HG03064 (cell line): ENCODE data around the gene RNF181.
"Not testable (repeated sequence)": the region's sequence is repeated elsewhere in the genome, so short reads cannot be mapped to it uniquely, and the experiment has no call there.

Source experiments
- ATAC-seq: cut with Tn5 transposase; IDR thresholded peaks from one replicate; pipeline ENCODE4 v1.9.1; 2021; ENCODE audit warnings: low read depth; ENCODE audit not compliant: unreplicated experiment

The RNF181 gene

GRCh38 chr2:85594715-85595300 lies 737 bp upstream of the RNF181 start:
- ATAC-seq, result no peak

DNA sequence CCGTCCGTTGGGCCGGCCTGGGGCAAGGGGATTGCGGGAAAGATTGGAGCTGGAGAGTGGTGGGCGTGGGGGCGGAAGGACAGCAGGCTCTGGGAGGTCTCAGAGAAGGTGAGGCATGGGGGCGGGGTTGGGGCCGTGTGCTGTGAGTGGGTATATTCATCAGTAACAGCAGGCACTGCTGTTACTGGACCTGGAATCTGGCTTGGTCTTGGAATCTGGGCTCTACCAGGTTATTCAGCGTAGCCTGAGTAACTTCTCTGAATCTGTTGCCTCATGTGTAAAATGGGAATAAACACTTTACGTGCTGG lies 435 bp downstream of the RNF181 start:
- ATAC-seq, result no peak

GRCh38 chr2:85596486-85597143 lies 1.1 kb downstream of the RNF181 start:
- ATAC-seq, result no peak

DNA sequence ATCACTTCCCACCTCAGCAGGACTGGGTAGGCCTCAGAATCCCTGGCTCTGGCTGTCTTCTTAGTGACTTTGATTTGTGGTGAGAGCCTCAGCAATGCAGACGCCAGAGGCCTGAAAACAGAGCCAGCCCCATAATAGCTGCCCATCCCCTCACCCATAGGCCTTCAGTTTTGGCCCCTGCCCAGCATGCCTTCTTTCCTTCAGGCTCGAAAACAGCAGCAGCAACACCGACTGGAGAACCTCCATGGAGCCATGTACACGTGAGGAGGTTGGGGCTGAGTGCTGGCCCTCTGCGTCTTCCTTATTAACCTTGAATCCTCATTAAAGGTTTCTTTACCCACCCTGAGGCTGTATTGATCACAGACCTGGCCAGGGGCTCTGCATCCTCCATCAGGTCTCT lies 1.7 kb downstream of the RNF181 start:
- no peak for ATAC-seq

GRCh38 chr2:85598594-85599340 lies 3.2 kb downstream of the RNF181 start:
- no peak for ATAC-seq

DNA sequence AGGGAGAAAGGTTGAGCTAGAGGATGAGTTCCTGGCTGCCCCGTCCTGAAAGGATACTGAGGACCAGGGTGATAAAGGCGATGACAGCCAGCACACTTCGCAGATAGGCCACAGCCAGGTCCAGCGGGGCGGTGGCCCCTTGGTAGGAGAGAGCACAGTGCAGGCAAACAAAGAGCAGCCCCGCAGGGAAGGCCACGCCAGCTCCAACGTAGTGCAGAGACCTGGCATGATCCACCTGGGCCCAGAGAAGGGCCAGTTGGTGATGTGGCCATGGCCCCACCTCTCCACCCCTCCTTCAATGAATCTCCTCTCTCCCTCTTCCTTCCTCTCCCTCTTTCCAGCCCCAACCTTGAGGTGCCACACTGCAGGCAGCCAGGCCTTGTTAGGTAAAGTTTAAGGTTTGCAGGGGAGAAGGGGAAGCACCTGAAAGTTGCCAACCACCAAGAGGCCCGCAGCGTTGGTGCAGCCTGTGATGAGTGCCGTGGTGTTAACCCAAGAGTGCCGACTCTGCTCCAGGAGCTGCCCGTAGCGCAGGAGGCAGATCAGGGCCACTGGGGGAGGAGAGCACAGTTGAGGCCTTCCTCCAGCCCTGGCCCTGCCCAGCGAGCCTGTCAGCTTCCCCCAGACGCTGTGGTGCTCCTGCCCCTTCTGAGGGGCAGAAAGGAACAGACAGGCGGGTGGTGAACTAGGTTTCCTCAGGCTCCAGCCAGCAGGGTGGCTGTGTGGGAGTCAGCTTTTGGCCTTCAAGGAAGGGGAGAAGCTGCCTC lies 4.1 kb downstream of the RNF181 start:
- no peak for ATAC-seq

GRCh38 chr2:85600235-85600575 lies 4.7 kb downstream of the RNF181 start:
- ATAC-seq, result no peak

DNA sequence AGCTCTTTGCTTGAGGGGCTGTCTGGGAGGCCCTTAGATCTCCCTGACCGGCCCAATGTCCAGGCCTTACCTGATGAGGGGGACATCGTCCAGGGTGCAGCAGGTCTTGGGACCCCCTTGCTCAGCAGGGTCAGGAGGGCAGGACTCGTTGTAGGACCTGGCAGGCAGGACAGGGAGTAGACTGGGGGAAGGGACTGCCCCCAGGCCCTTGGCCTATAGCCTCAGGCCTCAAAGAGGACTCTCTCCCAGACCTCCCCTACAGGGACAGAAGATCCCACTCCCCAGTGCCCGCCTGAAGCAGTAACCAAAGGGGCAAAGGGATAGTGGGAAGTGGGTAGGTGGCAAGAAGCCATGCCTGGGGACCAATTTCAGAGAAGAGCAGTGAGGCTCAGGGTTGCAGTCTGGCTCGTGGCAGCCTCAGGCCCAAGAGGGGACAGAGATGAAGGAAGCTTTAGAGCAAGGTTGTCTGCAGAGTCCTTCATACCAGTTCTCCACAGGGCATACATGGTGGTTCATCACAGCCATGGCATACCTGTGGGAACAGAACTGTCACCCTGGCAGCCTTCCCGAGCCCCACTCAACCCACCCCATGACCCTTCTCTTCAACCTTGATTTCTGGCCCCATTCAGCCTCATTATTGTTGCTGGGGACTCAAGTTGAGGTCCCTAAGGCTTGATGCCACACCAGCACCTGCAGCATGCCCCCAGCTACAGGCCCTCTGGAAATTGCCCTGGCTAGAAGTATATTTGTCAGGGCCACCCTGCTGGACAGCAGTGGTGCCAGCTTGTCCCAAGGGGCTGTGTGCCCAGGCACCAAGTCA lies 5.6 kb downstream of the RNF181 start:
- ATAC-seq, result no peak

DNA sequence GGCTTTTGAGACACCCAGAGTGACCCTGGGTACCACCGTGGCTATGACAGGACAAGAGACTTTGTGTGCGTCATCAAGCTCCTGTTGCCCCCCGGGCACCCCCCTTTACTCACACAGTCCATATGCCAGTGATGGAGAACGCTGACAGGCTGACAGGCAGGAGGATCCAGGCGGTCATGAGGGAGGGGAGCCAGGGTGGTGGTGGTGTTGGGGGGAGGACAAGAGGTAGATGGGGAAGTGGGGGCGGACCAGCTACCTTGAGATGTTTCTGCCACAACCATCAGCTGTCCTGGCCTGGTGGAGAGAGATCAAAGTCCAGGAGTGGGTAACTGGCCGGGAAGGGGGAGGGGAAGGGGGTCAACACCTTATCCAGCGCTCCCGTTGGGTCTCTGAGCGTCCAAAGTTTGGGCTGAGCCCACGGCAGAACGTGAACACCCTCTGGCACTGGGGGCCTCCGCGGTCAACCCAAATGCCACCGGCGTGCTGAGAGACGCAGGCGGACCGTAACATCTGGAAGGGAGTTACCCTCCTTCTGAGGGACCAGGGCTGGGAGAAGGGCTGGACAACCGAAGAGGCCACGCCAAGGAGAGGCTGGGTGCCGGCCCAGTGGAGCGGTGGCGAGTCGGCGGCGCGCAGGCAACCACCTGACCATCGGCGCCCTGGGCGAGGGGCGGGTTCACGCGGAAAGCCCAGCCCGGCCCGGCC lies 6.4 kb downstream of the RNF181 start:
- peak; percentile 38 for ATAC-seq

DNA sequence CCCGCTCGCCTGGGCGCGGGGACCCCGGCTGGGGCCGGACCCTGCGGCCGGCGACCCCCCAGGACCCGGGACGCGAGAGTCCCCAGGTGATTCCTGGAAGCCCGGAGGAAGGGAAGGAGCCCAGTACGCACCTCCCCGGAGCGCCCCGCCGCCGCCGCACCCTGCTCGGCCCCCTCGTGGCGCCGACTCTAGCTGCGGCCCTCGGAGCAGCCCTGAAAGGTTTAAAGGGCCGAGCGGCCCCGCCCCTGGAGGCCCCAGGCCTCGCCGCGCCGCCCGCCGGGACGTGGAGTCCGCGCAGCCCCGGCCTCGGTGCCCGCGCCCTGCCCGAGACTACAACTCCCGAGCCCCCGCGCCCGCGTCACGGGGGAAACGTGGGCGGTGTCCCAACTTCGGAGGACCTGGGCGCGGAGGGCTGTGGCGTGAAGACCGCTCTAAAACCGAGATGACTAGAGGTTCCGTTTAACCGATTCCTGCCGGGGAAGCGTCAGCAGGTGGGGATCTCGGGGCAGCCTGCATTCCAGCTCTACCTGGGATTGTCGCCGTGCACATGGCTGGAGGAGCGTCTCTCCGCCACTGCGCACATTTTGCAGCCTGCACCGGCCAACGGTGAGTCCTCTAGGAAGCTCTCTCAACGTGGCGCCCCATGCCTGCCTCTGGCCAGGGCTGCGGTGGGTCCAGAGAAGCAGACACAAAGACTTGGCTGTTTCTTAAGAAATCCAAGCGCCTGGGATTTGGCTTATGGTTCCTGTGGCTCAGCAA lies 7.1 kb downstream of the RNF181 start, which contains the start of gene TMEM150A:
Gene TMEM150A (minus strand): TSS at position 223 of the 759 bp plus-strand sequence. CDS start 750 bp downstream, outside the sequence.
- peak; percentile 95 for ATAC-seq

DNA sequence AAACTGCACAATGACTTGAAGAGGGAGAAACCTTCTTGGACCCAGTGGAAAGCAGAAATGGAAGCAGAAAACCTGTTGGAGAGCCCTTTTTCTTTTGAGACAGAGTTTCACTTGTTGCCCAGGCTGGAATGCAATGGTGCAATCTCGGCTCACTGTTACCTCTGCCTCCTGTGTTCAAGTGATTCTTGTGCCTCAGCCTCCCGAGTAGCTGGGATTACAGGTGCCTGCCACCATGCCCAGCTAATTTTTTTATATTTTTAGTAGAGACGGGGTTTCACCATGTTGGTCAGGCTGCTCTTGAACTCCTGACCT lies 8.5 kb downstream of the RNF181 start:
- not testable (repeated sequence) for ATAC-seq

GRCh38 chr2:85604568-85605339 lies 9.2 kb downstream of the RNF181 start:
- ATAC-seq, result no peak

DNA sequence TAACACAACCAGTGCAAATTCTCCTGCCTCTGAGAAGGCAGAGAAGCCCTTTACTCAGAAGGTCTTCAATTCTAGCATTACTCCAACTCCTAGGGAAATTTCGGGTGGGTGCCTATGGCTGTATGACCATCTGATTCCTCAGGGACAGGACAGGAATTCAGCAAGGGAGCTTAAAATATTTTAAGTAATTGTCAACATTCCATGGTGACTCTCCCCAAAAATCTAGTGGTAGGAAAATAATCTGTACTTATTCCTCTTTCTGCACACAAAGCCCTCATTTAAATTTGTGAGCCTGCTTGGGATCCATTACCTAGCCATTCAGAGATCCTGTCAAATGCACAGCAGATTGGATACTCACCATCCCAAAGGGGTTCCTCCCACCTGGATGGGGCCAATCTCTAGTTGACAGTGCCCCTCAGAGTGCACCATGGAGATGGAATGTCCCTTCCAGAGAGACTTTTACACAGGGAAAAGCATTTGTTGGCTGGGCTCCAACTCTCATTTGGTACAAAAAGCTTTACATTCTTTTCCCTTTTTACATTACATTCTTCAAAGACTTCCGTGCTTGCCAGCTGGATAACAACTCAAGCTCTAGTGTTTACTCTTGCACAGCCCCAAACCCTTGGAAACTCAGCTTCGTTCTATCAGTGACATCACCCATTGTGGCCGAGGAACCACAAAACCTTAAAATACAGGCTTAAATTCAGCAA lies 10.0 kb downstream of the RNF181 start:
- no peak for ATAC-seq

GRCh38 chr2:85606116-85606455 lies 10.5 kb downstream of the RNF181 start:
- ATAC-seq, result no peak

GRCh38 chr2:85607268-85608215 lies 12.0 kb downstream of the RNF181 start:
- ATAC-seq, result no peak

DNA sequence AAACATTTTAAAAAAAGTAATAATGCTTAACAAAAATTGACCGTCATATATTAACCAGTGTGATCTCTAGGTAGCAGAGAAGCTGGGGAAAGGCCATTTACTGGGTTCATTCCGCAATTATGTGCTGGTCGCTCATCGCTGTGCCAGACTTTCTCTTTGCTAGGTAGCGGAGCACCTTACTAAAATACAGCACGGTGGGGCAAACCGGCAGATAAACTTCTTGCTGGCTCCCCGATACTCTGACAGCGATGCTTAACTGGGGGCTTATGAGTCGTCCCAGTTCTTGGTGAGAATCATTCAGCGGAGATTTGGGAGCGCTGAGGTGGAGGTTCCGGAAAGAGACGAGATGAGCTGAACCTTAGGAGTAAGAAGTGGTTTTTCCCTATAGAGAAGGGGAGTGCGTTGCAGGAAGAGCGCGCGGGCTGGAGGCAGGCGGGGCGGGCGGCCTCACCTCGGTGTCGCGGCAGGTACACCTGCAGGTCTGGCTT lies 15.7 kb downstream of the RNF181 start:
- ATAC-seq, result peak; percentile 27
